Cerebellar nuclear complex (tissue), 1 donor: Measurements from ENCODE around the gene ATR.
"Not testable (repeated sequence)": the region's sequence is repeated elsewhere in the genome, so short reads cannot be mapped to it uniquely, and the experiment has no call there.

Experiments used
- DNase-seq, 2 experiments: peaks; one replicate each; lab custom pipeline; 2025; lab: John Stamatoyannopoulos, UW

The ATR gene

GRCh38 chr3:142447852-142448823, 130.4 kb downstream of the ATR start, which contains the start of gene XRN1:
Gene XRN1, minus strand, starts transcription at chr3:142448037. Its CDS starts 93 bp downstream, at chr3:142447944.
- DNase-seq = peak; percentile 0 to 50

- no peak for DNase-seq
Measured at GRCh38 chr3:142447301-142447851, 131.2 kb downstream of the ATR start.

GRCh38 chr3:142445816-142446254, 132.7 kb downstream of the ATR start:
- no peak for DNase-seq

GRCh38 chr3:142444343-142444742, 134.2 kb downstream of the ATR start:
- DNase-seq = no peak

DNA sequence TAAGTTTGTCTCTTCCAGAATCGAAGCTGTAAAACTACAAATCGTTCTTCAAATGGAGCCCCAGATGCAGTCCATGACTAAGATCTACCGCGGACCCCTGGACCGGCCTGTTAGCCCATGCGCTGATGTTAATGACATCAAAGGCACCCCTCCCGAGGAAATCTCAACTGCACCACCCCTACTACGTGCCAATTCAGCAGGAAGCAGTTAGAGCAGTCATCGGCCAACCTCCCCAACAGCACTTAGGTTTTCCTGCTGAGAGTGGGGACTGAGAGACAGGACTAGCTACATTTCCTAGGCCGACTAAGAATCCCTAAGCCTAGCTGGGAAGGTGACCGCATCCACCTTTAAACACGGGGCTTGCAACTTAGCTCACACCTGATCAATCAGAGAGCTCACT, 135.5 kb downstream of the ATR start:
- not testable (repeated sequence) for DNase-seq

GRCh38 chr3:142439499-142440220, 138.9 kb downstream of the ATR start:
- not testable (repeated sequence) for DNase-seq

GRCh38 chr3:142438096-142438495, 140.4 kb downstream of the ATR start:
- not testable (repeated sequence) for DNase-seq

GRCh38 chr3:142436951-142437585, 141.5 kb downstream of the ATR start:
- DNase-seq = no peak

GRCh38 chr3:142434503-142434902, 144.0 kb downstream of the ATR start:
- no peak for DNase-seq

DNA sequence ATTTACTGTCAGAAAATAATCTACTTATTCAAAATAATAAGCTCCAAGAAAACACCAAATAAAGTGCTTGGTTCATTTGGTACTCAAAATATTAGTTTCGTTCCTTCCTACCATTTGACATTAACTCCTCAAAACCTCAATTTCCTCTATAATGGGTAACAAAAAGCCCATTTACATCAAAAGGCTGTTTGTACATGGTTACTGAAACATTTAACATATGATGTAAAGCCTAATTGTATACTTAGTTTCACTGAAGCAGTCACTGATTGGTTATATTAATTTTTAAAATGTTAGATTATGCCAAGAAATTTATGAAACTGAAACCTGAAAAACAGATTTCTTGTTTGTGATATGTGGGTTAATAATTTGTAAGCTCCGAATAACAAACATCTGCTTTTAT, 145.4 kb downstream of the ATR start:
- no peak for DNase-seq

DNA sequence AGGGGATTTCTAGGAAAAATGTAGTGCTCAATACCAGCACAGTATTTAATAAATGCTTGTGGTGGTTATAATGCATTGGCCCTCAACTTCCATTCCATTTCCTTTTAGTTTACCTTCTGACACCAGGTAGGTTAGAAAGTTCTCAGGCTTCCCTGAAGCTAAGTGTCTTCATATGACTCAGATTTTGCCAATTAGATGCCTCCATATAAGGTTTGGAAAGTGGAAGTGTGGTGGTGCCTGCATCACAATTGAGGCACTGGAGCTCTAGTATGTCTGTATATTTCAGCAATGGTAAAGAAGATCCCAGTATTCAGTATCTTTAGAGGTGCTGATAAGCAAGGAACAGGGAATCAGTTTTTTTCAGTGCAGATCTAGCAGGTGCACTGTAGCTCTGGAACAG, 149.0 kb downstream of the ATR start:
- DNase-seq = no peak

DNA sequence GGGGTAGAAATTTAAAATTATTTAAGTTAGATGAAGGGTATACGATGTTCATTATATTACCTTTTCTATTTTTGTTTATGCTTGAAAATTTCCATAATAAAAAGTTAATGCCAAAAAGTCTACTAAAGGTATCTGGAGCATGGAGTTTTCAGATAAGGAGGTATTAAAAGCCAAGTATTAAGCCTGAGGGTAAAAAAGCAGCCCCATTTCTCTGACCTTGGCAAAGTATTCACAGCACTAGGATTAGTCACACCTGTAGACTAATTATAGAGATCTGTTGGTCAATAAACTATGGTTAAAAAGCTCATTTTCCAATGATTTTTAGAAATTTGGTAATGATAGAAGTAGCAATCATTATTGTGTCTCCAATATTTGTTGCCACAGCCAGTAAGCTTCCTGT, 153.8 kb downstream of the ATR start:
- DNase-seq = no peak

DNA sequence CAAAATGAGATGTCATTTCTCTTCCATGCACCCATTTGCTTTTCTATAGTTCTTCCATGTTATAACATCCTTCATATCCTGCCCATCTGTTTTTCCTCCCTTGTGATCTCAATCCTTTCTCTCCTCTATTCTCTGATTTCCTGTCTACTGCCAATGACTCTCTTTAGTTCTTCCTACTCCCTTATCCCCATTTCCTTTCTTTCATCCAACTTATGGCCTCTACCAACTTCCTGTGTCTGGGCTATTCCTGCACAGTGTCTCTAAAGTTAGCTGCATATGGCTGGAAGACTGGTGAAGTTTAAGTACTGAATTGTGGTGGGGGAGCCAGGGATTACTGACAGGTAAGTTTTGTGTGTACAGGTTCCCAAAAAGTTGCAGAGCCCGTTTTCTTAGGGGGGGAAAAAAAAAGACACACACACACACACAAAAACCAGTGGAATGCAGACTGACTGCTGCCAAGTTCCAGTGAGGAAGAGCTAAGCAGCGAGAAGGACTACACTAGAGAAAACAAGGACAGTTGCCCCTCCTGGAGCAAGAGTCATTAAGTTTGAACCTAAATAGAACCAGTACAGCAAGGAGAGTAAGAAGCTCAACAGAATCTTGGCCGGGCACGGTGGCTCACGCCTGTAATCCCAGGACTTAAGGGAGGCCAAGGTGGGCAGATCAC, 159.5 kb downstream of the ATR start:
- DNase-seq = no peak

DNA sequence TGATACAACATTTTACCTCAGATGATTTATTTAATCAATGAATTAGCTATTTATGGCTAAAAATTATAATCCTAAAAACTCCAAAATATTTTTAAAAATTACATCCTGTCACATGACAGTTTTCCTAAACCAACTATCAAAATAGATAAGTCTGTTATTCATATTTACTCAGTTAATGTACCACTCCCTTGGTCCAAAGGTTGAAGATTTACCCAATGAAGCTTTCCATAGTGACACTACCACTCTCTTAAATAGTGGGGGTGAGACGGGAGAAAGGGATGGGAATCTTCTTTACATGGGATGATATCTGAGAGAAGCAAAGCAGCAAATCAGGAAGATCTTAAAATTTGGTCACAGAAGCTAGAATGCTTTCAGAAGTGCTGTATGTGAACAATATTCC, 161.2 kb downstream of the ATR start:
- DNase-seq = no peak

GRCh38 chr3:142400537-142400936, 178.0 kb downstream of the ATR start:
- DNase-seq = not testable (repeated sequence)
